ENCODE results near the gene FCER2. TPM values are rescaled to one million over a fixed set of nuclear protein-coding genes. Genes with fewer than 3 reads are reported as not detected.

FCER2 gene
- total and polyA plus RNA-seq, 2 of the 4 experiments (the other 2 are of a cell fraction), result not detected

- no CpG with 5 or more reads among the region's 2 CpGs for WGBS, 2 experiments (ENCODE audit: extremely low coverage in 2 of 2, insufficient read length in 1 of 2)
- intact Hi-C loops (cut with micrococcal nuclease) (no loop called here), dilution Hi-C loops (cut with HindIII; ENCODE audit: low sequenced_read_pairs, unreplicated experiment) (no loop called here), in situ Hi-C loops (cut with MboI; ENCODE audit: low sequenced_read_pairs) (no loop called here)
- no peaks in the 10 kb centered on the region for H3K9me3 ChIP-seq (ENCODE audit: control insufficient read depth, insufficient read depth, low read length)
- DNase-seq (no peak), ATAC-seq (ENCODE audit: low read depth) (no peak)
- H3K36me3 ChIP-seq (ENCODE audit: control insufficient read depth, insufficient read depth, low read length), result no peaks in the 10 kb centered on the region
- BruUV-seq (replicated peaks), result no TSS peak
- no peaks in the 10 kb centered on the region for H3K9me1 ChIP-seq (ENCODE audit: insufficient read depth, low read length)
- H4K5ac ChIP-seq (ENCODE audit: low read depth, low read length), result no peak overlapping the region
- H3K14ac ChIP-seq (replicated peaks; ENCODE audit: low read depth, low read length), result no peak overlapping the region
- H3K4me1 ChIP-seq (ENCODE audit: control insufficient read depth, insufficient read depth, low read length), result no peaks in the 10 kb centered on the region
- no peaks in the 10 kb centered on the region for H3K79me1 ChIP-seq (ENCODE audit: low read depth in 1 of 2, low read length in 2 of 2)
- H2BK20ac ChIP-seq (ENCODE audit: low read depth, low read length), result no peak overlapping the region
- H3K27me3 ChIP-seq (ENCODE audit: control insufficient read depth, insufficient read depth, low read length), result peaks cover 15% of the 10 kb centered on the region
- no peak overlapping the region for H3K18ac ChIP-seq (ENCODE audit: low read depth, low read length)
- no peaks in the 10 kb centered on the region for H4K20me1 ChIP-seq (ENCODE audit: insufficient read depth, low read length)
- H3K27ac ChIP-seq (ENCODE audit: insufficient read depth, low read length), result no peak overlapping the region
- no peak overlapping the region for H3K4me3 ChIP-seq (ENCODE audit: insufficient read depth, low read depth, low read length)
- no peak overlapping the region for H4K8ac ChIP-seq (ENCODE audit: low read depth in 2 of 2, low read length in 2 of 2)
- H3K23ac ChIP-seq (ENCODE audit: low read depth, low read length), result no peak overlapping the region
- H2AFZ ChIP-seq (replicated peaks; ENCODE audit: low read length, poor library complexity), result no peak overlapping the region
- H3K4ac ChIP-seq (ENCODE audit: low read depth, low read length), result no peak overlapping the region
- no peak overlapping the region for H4K91ac ChIP-seq (ENCODE audit: insufficient read depth, low read depth, low read length)
- no peak overlapping the region for H2BK5ac ChIP-seq (ENCODE audit: low read depth, low read length, poor library complexity, severe bottlenecking)
- no peak overlapping the region for H2AK9ac ChIP-seq (replicated peaks; ENCODE audit: low read depth, low read length, poor library complexity)
- no peak overlapping the region for H2AK5ac ChIP-seq (ENCODE audit: low read depth, low read length)
- TF ChIP-seq ELK1 (IDR thresholded peaks at IDR 0.05; ENCODE audit: borderline replicate concordance, low read depth, low read length) (no peak), BHLHE40 (IDR thresholded peaks at IDR 0.05; ENCODE audit: low read depth, low read length) (no peak), NFE2L2 (IDR thresholded peaks at IDR 0.05; ENCODE audit: low read depth, low read length) (no peak), MAFK (IDR thresholded peaks at IDR 0.05; ENCODE audit: low read depth, low read length) (no peak), CHD1 (IDR thresholded peaks at IDR 0.05; ENCODE audit: low read depth, low read length) (no peak), CTCF (conservative IDR thresholded peaks at IDR 0.05; ENCODE audit: low read depth, low read length) (no peak), FOS (IDR thresholded peaks at IDR 0.05; ENCODE audit: low read depth, low read length) (no peak), MXI1 (IDR thresholded peaks at IDR 0.05; ENCODE audit: borderline replicate concordance, low read depth, low read length) (no peak)
- H2BK15ac ChIP-seq (ENCODE audit: low read depth, low read length), result no peak overlapping the region
- H3K9ac ChIP-seq (ENCODE audit: low read depth, low read length), result no peak overlapping the region
- H3K56ac ChIP-seq (ENCODE audit: extremely low read depth, insufficient read depth, low read length), result no peak overlapping the region
- ChIA-PET POLR2A (ENCODE audit: unreplicated experiment) (no interaction called here), CTCF (interaction anchor here (0.7 kb wide), 1 partner anchor 60 kb away, joined by 3 read pairs; no protein-coding TSS in a partner anchor)
- H3K4me2 ChIP-seq (ENCODE audit: low read depth, low read length), result no peak overlapping the region
- no peak overlapping the region for H2BK120ac ChIP-seq (ENCODE audit: low read depth, low read length)
Measured at GRCh38 chr19:7739211-7739755, 37.4 kb upstream of the FCER2 start.
